Neural progenitor cell (in vitro differentiated cells): ENCODE data around the gene STRADB.

ENCODE experiments used
- EZH2 ChIP-seq: fragments of 200-600 bp; sonication (generic); IDR thresholded peaks from 2 replicates; pipeline ENCODE4 v1.6.1; 2017; ENCODE audit warnings: antibody characterized with exemption, mild to moderate bottlenecking, moderate library complexity
- EZH2phosphoT487 ChIP-seq: fragments of 200-600 bp; sonication (generic); IDR thresholded peaks from 2 replicates; pipeline ENCODE4 v1.6.1; 2017; ENCODE audit warnings: antibody characterized with exemption
- TF ChIP-seq, protein P1 (sequence below): fragments of 200-600 bp; sonication (generic); IDR thresholded peaks from 2 replicates; pipeline ENCODE4 v1.5.1; 2017; ENCODE audit warnings: antibody characterized with exemption, mild to moderate bottlenecking

DNA sequence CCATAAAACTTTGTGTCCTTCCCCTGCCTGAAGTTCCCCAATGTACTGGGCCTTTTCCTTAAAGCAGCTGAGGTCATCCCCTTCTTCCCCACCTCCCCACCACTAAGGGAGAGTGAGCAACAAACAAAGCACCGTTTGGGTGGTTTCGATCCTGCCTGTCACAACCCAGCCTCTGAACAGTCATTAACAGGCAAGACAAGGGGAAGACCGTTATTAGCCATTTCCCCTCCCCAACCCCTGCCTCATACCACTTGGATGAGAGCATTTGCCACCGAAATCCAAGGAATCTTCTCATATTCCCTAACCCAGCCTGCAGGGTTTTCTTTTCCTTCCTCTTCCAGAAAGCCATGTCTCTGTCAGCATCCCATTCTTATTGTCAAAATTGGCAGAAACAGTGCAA is 65.6 kb downstream of the STRADB start:
- TF ChIP-seq, protein P1, sequence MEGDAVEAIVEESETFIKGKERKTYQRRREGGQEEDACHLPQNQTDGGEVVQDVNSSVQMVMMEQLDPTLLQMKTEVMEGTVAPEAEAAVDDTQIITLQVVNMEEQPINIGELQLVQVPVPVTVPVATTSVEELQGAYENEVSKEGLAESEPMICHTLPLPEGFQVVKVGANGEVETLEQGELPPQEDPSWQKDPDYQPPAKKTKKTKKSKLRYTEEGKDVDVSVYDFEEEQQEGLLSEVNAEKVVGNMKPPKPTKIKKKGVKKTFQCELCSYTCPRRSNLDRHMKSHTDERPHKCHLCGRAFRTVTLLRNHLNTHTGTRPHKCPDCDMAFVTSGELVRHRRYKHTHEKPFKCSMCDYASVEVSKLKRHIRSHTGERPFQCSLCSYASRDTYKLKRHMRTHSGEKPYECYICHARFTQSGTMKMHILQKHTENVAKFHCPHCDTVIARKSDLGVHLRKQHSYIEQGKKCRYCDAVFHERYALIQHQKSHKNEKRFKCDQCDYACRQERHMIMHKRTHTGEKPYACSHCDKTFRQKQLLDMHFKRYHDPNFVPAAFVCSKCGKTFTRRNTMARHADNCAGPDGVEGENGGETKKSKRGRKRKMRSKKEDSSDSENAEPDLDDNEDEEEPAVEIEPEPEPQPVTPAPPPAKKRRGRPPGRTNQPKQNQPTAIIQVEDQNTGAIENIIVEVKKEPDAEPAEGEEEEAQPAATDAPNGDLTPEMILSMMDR: no peak
- no peak for TF ChIP-seq EZH2
- TF ChIP-seq EZH2phosphoT487: no peak
